HG03521 (cell line): ENCODE data around the gene FSTL4.

Experiments
- ATAC-seq: cut with Tn5 transposase; IDR thresholded peaks from one replicate; pipeline ENCODE4 v1.9.1; 2021; ENCODE audit warnings: mild to moderate bottlenecking, moderate library complexity; ENCODE audit not compliant: unreplicated experiment

The FSTL4 gene

GRCh38 chr5:133332439-133333024, 279.8 kb downstream of the FSTL4 start:
- no peak for ATAC-seq

GRCh38 chr5:133331941-133332340, 280.4 kb downstream of the FSTL4 start:
- no peak for ATAC-seq

GRCh38 chr5:133330956-133331355, 281.4 kb downstream of the FSTL4 start:
- ATAC-seq, result no peak

GRCh38 chr5:133328800-133329199, 283.5 kb downstream of the FSTL4 start:
- no peak for ATAC-seq

GRCh38 chr5:133327946-133328401, 284.4 kb downstream of the FSTL4 start:
- ATAC-seq, result no peak

- no peak for ATAC-seq
Observed at GRCh38 chr5:133326361-133326760, 286.0 kb downstream of the FSTL4 start.

- ATAC-seq, result no peak
Observed at GRCh38 chr5:133325864-133326263, 286.5 kb downstream of the FSTL4 start.

GRCh38 chr5:133324926-133325325, 287.4 kb downstream of the FSTL4 start:
- ATAC-seq, result no peak

- no peak for ATAC-seq
Observed at GRCh38 chr5:133323494-133324457, 288.6 kb downstream of the FSTL4 start.

- no peak for ATAC-seq
Observed at GRCh38 chr5:133322743-133323142, 289.6 kb downstream of the FSTL4 start.

GRCh38 chr5:133321833-133322420, 290.4 kb downstream of the FSTL4 start:
- no peak for ATAC-seq

- ATAC-seq, result no peak
Observed at GRCh38 chr5:133321286-133321832, 291.0 kb downstream of the FSTL4 start.

- ATAC-seq, result no peak
Observed at GRCh38 chr5:133319905-133320520, 292.3 kb downstream of the FSTL4 start.

GRCh38 chr5:133319244-133319643, 293.1 kb downstream of the FSTL4 start:
- ATAC-seq, result no peak

GRCh38 chr5:133317558-133317957, 294.8 kb downstream of the FSTL4 start:
- no peak for ATAC-seq

GRCh38 chr5:133316346-133317343, 295.7 kb downstream of the FSTL4 start:
- no peak for ATAC-seq

GRCh38 chr5:133314086-133314485, 298.3 kb downstream of the FSTL4 start:
- ATAC-seq, result no peak

GRCh38 chr5:133311176-133311575, 301.2 kb downstream of the FSTL4 start:
- no peak for ATAC-seq

GRCh38 chr5:133309984-133310621, 302.2 kb downstream of the FSTL4 start:
- no peak for ATAC-seq
